ENCODE measurements around the gene AFF1. TPM values are rescaled to one million over a fixed set of nuclear protein-coding genes. Genes with fewer than 3 reads are reported as not detected.
A peak's percentile ranks its signal among the peaks of the same experiment; 100 is the strongest.

The AFF1 gene
- total RNA-seq, 1 donor from 2014 or later = 90.6 TPM

DNA sequence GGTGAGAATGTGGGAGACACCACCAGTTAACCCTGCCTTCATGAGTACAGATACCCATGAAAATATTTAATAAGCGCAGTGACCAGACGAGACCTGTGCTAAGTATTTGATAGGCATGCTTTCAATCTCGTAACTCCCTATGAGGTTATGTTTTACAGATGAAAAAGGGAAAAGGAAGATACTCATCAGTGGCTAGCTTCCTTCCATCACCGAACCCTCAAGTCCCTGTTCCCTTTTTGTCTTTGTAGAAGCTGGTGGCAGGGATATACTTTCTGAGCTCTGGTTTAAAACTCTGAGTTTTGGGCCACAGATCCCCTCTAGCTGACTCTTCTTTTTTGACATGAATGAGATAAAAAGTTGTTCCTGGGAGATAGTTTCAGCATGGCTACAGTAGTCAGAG is 26.3 kb downstream of the AFF1 start:
- H3K27me3 ChIP-seq (ENCODE audit: low read depth) = no peaks in the 10 kb centered on the region
- ATAC-seq (no peak), DNase-seq (no peak)
- TF ChIP-seq, protein P1, sequence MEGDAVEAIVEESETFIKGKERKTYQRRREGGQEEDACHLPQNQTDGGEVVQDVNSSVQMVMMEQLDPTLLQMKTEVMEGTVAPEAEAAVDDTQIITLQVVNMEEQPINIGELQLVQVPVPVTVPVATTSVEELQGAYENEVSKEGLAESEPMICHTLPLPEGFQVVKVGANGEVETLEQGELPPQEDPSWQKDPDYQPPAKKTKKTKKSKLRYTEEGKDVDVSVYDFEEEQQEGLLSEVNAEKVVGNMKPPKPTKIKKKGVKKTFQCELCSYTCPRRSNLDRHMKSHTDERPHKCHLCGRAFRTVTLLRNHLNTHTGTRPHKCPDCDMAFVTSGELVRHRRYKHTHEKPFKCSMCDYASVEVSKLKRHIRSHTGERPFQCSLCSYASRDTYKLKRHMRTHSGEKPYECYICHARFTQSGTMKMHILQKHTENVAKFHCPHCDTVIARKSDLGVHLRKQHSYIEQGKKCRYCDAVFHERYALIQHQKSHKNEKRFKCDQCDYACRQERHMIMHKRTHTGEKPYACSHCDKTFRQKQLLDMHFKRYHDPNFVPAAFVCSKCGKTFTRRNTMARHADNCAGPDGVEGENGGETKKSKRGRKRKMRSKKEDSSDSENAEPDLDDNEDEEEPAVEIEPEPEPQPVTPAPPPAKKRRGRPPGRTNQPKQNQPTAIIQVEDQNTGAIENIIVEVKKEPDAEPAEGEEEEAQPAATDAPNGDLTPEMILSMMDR (IDR thresholded peaks at IDR 0.05) = no peak
- H3K27ac ChIP-seq = peak overlapping the region; percentile 1
- intact Hi-C loops (cut with DNase I) = no loop called here
- no peaks in the 10 kb centered on the region for H3K9me3 ChIP-seq
- no peak overlapping the region for H3K4me3 ChIP-seq
- no peaks in the 10 kb centered on the region for H3K36me3 ChIP-seq
- peaks cover 62% of the 10 kb centered on the region for H3K4me1 ChIP-seq

DNA sequence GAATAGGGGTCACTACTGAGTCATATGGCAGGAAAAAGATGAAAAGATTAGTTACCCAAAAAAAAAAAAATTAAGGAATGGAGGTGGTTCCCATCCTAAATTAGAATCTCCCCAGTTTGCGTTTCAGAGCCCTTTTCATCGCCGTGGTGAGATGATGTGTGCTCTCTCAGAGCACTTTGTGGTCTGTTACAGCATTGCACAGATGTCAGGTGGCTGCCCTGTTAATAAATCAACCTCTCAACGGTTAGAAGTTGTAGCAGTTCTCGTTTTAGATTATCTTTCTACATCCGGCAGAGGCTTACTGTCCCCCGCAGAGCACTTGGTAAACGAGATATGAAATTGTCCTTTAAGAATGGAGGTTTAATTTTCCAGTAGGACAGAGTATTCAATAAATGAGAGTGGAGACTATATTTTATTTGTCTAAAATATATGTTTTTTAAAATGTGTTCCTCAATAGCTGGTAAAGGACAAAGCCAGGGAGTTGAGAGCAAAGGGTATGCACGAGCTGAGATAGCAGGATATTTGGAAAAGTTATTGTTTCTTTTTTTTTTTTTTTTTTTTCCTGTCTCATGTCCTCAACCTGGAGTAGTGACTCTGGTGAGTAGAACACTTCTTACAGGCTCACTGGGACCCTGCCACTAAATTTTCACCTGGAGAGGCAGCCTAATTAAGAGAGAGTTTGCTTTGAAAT is 26.9 kb downstream of the AFF1 start:
- peak; percentile 77 to 79 for ATAC-seq
- Histone ChIP-seq H3K4me3 (no peak overlapping the region), H3K27ac (peak overlapping the region; percentile 1), H3K27me3 (ENCODE audit: low read depth) (no peaks in the 10 kb centered on the region), H3K4me1 (peaks cover 57% of the 10 kb centered on the region), H3K36me3 (no peaks in the 10 kb centered on the region), H3K9me3 (no peaks in the 10 kb centered on the region)
- TF ChIP-seq, protein P1 (IDR thresholded peaks at IDR 0.05) = no peak
- DNase-seq = no peak
- intact Hi-C loops (cut with DNase I) = no loop called here

DNA sequence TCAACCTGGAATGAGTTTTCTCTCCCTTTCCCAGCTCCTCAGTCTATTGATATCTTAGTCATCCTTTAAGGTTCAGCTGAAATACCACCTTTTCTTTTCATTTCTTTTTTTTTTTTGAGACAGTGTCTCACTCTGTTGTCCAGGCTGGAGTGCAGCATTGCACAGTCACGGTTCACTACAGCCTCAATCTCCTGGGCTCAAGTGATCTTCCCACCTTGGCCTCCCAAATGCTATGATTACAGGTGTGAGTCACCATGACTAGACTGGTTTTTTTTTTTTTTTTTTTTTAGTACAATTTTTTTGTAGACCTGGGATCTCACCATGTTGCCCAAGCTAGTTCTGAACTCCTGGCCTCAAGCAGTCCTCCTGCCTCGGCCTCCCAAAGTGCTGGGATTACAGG is 28.9 kb downstream of the AFF1 start:
- no peak for ATAC-seq
- no peak overlapping the region for H3K27ac ChIP-seq
- no peaks in the 10 kb centered on the region for H3K27me3 ChIP-seq (ENCODE audit: low read depth)
- intact Hi-C loops (cut with DNase I) = no loop called here
- TF ChIP-seq, protein P1 (IDR thresholded peaks at IDR 0.05) = no peak
- no peak for DNase-seq
- H3K4me3 ChIP-seq = no peak overlapping the region
- H3K9me3 ChIP-seq = no peaks in the 10 kb centered on the region
- no peaks in the 10 kb centered on the region for H3K36me3 ChIP-seq
- H3K4me1 ChIP-seq = peaks cover 62% of the 10 kb centered on the region

DNA sequence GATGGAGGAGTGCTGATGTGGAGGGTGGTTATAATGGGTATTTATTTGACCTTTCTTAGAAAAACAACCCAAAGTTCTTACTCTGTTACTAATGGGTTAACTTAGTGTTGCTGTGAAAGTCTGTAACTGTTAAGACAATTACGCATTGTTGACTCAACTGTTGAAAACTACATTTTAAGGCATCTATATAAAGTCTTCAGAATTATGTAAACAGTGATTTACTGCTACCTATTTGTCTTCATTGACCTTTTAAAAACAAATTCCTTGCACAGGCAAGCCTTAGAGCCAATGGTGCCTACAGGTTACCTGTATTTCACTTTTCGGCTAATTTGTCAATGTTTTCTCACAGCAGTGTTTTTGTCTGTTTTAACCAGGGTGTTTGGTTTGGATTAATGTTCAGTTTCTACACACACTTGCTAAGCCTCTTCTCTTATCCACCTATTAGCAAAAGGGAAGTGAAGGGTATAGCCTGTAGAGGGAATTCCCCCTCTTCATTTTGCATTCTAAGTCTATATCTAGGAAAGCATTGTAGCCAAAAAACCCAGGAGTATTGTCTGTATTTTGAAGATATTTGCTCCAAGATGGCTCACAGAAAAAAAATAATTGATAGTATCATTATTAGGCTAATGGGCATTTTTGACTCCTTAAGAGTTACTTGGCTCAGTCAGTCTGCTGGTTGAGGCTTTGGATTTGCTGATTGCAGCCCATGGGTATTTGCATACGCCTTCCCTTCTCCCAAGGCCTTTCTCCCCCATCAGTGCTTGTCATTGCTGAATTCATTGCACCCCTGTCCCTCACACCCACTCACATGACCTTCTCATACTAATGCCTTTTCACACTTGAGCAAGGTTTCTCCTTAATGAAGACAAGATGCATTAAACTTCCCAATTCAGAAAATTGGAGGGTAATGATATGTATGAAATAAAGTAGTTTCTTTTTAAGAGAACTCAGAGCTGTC is 30.5 kb downstream of the AFF1 start:
- H3K4me1 ChIP-seq = peaks cover 52% of the 10 kb centered on the region
- no peaks in the 10 kb centered on the region for H3K27me3 ChIP-seq (ENCODE audit: low read depth)
- ATAC-seq = no peak
- intact Hi-C loops (cut with DNase I) = no loop called here
- H3K36me3 ChIP-seq = no peaks in the 10 kb centered on the region
- TF ChIP-seq, protein P1 (IDR thresholded peaks at IDR 0.05) = no peak
- no peak overlapping the region for H3K27ac ChIP-seq
- H3K4me3 ChIP-seq = no peak overlapping the region
- DNase-seq = no peak
- no peaks in the 10 kb centered on the region for H3K9me3 ChIP-seq

DNA sequence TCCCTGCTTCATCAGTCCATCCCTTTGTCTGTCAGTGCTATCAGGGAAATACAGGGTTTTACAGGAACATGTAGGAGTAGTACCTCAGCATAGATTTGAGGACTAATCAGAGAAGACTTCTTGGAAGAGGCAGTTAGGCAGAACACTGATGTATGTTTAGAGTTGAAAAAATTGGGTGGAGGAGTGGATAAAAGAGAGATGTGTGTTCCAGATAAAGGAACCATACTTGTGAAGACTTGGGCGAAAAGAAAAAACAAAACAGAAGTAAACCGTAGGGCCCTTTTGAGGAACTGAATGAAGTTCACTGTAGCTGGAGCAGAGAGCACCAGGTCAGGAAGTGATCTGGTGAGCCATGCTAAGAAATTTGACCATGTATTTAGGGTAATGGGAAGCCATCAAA is 32.3 kb downstream of the AFF1 start:
- H3K27me3 ChIP-seq (ENCODE audit: low read depth) = no peaks in the 10 kb centered on the region
- H3K9me3 ChIP-seq = no peaks in the 10 kb centered on the region
- H3K4me3 ChIP-seq = no peak overlapping the region
- no peak overlapping the region for H3K27ac ChIP-seq
- TF ChIP-seq, protein P1 (IDR thresholded peaks at IDR 0.05) = no peak
- intact Hi-C loops (cut with DNase I) = no loop called here
- DNase-seq (no peak), ATAC-seq (peak; percentile 42 to 62)
- no peaks in the 10 kb centered on the region for H3K36me3 ChIP-seq
- peaks cover 51% of the 10 kb centered on the region for H3K4me1 ChIP-seq

All from lower lobe of right lung (tissue), 2 donors.